ENCODE data around the gene HCRTR1.

GRCh38 chr1:31658721-31659120 lies 41.2 kb downstream of the HCRTR1 start:
- TF ChIP-seq, protein P1, sequence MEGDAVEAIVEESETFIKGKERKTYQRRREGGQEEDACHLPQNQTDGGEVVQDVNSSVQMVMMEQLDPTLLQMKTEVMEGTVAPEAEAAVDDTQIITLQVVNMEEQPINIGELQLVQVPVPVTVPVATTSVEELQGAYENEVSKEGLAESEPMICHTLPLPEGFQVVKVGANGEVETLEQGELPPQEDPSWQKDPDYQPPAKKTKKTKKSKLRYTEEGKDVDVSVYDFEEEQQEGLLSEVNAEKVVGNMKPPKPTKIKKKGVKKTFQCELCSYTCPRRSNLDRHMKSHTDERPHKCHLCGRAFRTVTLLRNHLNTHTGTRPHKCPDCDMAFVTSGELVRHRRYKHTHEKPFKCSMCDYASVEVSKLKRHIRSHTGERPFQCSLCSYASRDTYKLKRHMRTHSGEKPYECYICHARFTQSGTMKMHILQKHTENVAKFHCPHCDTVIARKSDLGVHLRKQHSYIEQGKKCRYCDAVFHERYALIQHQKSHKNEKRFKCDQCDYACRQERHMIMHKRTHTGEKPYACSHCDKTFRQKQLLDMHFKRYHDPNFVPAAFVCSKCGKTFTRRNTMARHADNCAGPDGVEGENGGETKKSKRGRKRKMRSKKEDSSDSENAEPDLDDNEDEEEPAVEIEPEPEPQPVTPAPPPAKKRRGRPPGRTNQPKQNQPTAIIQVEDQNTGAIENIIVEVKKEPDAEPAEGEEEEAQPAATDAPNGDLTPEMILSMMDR (IDR thresholded peaks at IDR 0.05), result no peak
- no peak for TF ChIP-seq ZFX (IDR thresholded peaks at IDR 0.05; ENCODE audit: borderline replicate concordance)
